ENCODE data around the gene ADAMTSL2. TPM values are rescaled to one million over a fixed set of nuclear protein-coding genes. Genes with fewer than 3 reads are reported as not detected.

ADAMTSL2 gene
- total RNA-seq, 1 experiment from 2014 or later, result 0.16 TPM

DNA sequence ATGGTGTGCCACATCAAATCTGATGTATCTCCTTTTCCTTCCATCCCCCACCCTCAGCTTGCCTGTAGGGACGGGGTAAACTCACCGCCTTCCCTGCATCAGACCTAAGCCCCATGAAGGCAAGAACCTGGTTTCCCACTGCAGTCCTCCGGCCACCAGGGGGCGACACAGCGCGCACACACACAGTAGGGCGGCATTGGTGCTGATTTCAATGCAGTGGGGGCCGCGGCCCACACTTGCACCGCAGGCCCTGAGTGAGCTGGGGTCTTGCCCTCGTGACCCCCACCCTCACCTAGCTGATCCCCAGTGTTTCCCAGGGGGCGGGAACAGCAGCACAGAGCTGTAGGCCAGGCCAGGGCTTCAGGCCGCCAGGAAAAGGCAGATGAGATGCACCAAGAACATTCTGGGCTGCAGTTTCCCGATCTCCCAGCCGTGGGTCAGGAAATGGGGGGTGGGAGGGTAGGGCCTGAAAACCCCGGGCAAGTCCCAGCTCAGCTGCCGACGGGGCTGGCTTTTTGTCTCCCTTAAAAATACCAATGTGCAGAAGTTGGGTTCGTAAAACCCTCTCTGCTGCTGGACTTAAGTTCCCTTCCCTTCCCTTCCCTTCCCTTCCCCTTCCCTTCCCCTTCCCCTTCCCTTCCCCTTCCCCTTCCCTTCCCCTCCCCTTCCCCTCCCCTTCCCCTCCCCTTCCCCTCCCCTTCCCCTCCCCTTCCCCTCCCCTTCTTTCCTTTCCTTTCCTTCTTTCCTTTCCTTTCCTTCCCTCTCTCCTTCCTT is 55.1 kb downstream of the ADAMTSL2 start:
- DNase-seq (ENCODE audit: low spot score), result no peak

DNA sequence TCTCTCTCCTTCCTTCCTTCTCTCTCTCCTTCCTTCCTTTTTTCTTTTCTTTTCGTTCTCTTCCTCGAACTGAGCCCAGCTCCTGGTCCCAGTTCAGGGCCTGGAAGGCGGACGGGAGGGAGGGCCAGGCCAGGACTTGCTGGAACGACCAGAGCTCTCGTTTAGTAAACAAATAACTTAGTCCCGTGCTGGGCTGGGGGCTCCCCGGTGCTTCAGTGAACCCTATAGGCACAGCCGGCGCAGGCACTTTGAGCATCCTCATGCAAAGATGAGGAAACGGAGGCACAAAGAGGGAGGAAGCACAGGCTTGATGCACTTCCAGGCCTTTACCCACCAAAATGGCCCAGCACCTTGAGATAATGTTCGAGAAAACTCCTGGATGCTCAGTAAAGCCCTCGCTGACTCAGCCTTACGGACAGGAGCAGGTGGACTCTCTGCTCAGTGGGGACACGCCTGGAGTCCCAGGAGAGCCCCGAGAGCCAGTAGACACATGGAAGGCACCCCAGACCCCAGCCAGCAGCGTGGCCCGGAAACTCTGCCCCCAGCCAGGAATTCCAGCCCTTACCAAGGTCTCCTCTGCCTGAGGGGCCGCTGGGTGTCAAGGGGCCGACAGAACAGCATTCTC is 55.8 kb downstream of the ADAMTSL2 start:
- DNase-seq (ENCODE audit: low spot score), result no peak

DNA sequence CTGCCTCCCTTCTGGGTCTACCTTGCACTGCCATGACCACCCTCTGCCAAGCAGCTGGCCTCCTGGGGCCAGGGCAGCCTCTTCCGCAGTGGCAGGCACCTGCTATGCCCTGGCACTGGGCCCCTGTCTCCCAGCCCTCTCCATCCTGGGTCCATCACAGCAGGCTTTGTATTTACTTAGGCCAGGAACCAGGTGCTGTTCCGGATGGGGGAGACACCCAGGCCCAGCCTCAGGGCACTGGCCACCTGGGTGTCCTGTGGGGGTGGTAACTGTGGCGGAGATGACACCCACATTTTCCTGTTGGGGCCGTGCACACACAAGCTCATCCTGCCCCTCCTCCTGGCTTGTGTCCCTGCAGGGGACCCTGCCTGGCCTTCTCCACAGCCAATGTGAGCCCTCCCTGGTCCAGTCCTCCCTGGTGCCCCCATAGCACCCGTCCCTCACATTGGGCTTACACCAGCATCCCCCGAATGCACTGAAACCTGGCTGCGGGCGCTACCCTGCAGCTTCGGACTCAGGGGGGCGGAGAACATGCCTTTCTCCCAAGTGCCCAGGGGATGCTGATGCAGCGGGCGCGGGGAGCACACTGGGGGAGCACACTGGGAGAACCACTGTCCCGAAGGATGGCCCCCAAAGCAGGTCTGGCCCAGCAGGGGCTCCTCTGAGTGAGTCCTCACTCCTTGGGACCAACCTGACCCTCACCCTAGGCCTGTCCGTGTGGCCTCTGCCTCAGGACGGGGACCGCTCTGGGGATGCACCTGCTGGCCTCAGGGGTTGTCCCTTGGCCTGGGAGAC is 56.8 kb downstream of the ADAMTSL2 start:
- no peak for DNase-seq (ENCODE audit: low spot score)

DNA sequence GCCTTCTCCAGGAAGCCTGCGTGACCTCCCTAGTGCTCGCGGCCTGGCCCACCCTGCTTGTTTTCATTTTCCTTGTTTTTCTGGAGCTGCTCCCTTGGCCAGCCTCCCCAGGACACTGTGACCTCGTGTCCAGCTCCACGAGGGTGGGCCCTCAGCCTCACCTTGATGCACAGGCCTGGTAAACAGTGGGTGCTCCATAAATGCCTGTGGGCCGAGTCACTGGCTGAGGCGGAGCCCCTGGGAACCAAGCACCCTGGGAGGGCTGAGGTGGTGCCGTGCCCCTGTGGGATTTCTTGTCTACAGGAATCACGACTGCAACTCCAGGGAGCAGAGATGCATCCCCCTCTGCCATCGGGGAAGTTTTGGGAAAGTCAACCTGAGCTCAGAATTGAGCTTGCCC is 57.5 kb downstream of the ADAMTSL2 start:
- DNase-seq (ENCODE audit: low spot score), result peak; percentile 49

DNA sequence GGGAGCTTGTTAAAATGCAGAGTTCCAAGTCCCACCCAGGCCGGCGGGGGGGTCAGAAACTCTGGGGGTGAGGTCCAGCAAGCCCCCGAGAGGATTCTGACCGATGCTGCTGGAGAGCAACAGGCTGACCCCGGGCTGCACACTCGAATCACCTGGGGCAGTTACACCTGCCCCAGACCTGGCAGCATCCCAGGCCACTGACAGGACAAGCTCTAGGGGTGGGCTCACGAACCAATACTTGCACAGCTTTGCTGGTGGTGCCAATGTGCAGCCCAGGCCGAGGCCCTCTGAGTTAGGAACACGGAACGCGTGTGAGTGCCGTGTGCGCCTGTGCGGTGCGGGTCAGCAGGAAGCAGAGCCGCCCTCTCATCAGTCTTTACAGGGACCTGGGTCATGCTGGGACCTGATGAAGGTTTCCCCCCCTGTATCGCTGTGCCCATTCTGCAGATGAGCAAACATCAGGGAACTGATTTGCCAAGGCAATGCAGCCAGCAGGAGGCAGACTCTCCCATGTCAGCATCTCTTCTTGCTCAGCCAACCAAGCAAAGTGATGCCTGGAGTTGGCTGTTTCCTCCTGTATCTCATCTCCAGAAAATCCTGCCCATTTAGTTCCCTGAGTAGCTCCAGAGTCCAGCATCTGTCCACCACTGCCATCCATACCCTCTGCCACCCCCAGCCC is 58.4 kb downstream of the ADAMTSL2 start:
- DNase-seq (ENCODE audit: low spot score), result no peak

DNA sequence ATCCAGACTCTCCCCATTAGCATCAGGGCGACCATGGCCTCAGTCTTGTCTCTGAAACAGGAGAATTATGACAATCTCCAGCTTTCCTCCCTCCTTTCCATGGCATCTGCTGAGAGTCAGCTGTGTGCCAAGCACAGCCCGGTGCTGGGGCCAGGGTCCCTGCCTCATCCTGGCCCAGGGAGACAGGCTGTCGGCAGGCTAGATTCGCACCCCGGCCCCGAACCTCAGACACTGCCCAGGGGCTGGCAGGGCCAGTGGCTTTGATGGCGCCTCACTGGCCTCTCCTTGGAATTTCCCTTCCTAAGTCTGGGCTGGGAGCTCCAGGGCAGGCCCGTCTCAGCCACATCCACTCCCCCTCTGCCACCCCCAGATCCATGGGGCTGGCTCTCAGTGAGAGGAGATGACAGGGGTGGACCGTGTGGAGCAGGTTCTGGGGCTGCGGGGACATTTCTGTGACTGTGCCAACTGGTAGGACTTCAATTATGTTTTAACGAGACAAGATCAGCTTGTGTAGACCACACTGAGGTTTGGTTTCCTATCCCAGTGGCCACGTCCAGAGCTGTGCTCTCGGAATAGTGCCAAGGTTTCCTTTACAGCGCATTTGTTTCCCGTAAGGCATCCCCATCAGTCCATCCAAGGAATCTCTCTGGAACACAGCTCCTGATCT is 59.2 kb downstream of the ADAMTSL2 start:
- no peak for DNase-seq (ENCODE audit: low spot score)

DNA sequence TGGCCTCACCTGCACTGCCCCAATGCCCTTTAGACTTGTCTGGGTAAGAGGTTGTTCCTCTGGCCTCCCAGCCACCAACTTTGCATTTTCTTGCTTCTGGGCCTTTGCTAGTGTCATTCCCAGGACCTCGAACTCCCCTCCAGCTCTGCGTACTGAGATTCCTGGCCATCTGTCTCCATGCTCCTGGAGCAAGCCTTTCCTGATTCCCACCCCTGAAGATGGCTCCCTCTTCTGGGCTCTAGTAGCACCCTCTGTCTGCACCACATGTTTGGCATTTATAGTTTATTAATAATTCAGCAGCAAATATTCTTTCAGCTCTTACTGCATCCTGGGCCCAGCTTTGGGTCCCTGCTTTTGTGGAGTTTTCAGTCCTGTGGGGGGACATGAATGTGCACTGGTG is 59.8 kb downstream of the ADAMTSL2 start:
- no peak for DNase-seq (ENCODE audit: low spot score)

DNA sequence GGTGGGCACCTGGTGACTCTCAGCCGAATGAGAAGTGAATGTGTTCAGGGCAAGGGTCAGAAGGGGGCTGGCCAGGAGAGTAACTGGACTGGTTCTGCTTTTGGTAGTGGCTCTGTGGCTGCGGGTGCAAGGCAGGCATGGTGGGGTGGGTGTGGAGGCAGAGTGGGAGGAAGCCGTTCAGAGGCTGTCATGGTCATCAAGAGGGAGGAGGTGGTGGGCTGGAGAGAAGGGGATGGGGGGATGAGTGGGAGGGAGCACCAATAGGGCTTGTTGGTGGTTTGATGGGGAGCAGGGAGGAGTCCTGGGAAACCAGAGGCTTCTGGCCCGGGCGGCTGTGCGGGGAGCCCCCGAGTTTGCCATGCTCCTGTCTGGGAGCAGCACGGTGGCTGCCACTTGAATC is 61.4 kb downstream of the ADAMTSL2 start:
- DNase-seq (ENCODE audit: low spot score), result no peak

DNA sequence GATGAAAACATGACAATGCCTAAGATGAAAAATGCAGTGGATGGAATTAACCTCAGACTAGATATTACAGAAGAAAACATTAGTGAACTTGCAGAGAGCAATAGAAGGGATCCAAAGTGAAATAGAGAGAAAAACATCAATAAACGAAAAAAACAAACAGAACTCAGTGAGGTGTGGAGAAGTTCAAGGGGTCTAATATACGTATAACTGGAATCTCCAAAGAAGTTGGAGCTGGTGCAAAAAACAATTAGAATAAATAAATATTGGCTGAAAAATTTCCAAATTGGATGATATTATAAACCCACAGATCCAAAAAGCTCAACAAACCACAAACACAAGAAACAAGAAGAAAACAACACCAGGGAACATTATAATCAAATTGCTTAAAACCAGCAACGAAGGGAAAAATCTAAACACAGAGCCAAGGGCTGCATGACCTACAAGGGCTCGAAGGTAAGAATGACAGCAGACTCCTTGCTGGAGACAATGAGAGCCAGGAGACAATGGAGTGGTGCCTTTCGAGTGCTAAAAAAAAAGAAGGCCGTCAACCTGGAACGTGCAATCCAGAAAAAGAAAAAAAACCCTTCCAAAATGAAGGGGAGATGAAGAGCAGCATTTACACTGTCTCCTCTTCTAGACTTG is 62.9 kb downstream of the ADAMTSL2 start:
- peak; percentile 23 for DNase-seq (ENCODE audit: low spot score)

DNA sequence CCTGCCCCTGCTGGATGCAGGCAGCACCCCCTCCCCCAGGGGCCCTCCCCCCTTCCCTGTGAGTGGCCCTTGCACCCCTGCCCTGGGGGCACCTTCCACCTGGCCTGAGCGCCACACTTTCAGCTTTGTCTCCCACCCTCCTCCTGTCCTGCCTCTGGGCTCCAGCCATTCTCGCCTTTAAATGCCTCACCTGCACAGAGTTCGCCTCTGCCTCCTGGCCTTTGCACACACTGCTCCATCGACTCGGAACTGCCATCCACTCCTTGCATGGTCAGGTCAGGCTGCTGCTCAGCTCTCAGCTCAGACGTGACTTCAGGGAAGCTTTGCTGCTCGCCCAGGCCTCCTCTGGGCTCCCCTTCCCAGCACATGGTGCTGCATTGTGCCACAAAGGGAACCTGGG is 64.5 kb downstream of the ADAMTSL2 start:
- no peak for DNase-seq (ENCODE audit: low spot score)

DNA sequence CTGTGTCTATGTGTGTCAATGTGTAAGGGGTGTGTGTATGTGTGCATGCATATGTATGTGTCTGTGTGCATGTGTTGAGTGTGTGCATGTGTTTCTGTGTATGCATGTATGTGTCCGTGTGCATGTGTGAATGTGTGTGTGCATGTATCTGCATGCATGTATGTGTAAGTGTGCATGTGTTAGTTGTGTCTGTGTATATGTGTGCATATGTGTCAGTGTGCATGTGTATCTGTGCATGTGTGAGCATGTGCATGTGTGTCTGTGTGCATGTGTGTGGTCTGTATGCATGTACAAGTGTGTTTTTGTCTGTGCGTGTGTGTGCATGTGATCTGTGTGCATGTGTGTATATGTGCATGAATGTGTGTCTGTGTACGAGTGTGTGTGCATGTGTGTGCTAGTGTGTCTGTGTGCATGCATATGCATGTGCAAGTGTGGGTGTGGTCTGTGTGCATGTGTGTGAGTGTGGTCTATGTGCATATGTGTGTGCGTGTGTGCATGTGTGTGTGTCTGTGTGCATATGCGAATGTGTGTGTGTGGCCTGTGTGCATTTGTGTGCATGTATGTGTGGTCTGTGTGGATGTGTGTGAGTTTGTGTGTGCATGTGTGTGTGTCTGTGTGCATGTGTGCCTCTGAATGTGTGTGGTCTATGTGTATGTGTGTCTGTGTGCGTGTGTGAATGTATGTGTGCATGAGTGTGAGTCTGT is 65.1 kb downstream of the ADAMTSL2 start:
- no peak for DNase-seq (ENCODE audit: low spot score)

DNA sequence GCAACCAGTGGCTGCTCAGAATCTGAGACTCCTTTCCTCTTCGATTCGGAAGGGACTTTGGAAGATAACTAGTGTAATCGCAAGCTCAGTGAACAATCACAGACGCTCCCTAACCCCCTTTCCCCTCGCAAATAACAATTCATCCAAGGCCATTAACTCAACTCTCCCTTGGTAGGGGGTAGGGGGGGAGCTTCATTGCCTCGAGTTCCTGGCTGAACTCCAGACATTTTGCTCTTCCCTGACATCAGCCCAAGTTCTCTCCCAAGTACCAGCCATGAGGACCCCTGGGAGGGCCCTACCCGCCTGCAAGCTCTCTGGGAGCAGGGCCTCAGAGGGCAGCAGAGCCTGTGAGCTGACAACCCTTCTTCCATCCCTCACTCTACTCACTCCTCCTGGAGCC is 66.2 kb downstream of the ADAMTSL2 start:
- DNase-seq (ENCODE audit: low spot score), result no peak

DNA sequence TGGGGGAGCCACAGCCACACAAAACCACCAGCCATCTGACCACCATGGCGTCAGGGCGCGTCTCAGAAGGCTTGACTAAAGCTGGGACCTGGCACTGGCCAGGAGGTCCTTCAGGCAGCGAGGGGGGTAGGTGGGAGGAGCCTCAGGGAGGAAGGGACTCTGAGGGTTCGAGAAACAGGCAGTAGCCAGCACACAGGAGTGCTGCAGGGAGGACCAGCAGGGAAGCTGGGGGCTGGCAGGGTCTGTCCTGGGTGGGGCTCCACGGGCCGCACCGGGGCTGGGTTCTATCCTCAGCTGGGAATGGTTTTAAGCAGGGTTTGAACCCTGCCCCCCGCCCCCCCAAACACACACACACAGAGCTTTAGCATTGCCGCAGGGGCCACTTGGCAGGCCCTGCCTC is 67.2 kb downstream of the ADAMTSL2 start:
- no peak for DNase-seq (ENCODE audit: low spot score)

DNA sequence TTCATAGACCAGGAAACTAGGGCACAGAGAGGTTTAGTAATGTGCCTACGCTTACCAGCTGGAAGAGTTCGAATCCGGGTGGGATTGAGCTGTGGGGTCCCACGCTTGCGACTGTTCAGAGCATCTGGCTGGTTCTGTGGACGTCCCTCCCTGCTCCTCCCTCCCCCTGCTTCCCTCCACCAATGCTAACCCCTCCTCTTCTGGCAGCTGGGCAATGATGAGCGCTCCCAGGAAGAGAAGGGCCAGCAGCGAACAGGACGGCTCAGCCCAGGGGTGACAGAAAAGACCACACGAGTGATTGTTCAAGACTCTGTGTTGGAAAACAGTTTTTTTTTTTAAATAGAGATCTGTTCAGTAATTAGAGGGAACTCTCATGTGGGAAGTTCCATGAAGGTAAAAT is 67.8 kb downstream of the ADAMTSL2 start:
- no peak for DNase-seq (ENCODE audit: low spot score)

DNA sequence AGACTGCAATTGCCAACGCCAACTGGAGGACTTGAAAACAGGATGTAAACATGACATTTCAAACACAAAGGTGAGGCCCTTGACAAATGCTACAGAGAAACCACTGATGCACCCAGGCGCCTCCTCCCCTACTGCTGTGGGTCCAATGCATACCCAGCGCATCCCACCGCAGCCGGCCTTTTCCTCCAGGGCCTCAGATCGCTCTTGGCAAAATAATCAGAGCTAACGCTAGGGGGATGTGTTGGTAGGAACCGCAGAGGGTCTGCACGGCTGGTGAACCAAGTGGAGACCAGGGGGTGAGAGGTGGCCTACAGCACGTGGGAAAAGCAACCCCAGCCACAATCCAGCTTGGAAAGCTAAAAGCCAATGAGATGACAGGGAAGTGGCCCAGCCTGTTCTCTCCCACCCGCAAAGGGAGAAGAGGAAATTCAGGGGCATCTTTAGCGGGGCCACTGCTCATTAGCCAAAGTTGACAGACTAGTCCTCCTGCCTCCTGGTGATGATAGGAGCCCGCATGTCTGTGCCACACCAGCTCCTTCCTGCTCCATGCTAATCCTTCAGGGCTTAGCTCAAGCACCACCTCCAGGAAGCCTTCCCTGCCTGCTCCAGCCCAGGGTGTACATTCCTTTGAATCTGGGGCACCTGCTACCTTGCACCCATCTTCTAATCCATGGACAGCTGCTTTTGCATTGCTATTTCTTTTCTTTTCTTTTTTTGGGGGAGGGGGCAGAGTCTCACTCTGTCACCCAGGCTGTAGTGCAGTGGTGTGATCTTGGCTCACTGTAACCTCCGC is 68.8 kb downstream of the ADAMTSL2 start:
- DNase-seq (ENCODE audit: low spot score), result no peak

DNA sequence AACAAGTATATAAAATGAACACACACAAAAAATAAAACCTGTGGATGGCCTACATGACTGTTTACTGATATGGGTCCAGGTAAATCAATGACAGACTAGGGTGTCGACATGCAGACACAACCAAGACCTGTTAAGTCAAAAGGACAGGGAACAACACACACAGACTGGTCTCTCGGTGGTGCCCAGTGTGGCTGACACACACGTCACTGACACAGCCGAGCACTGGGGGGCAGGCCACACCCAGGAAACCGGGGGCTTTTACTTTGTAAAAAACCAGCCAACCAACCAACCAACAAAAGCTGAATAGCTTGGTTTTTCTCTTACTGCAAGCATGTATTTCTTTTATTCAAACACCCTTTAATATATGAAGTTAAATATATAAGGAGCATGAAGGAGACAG is 69.7 kb downstream of the ADAMTSL2 start:
- DNase-seq (ENCODE audit: low spot score), result peak; percentile 23

DNA sequence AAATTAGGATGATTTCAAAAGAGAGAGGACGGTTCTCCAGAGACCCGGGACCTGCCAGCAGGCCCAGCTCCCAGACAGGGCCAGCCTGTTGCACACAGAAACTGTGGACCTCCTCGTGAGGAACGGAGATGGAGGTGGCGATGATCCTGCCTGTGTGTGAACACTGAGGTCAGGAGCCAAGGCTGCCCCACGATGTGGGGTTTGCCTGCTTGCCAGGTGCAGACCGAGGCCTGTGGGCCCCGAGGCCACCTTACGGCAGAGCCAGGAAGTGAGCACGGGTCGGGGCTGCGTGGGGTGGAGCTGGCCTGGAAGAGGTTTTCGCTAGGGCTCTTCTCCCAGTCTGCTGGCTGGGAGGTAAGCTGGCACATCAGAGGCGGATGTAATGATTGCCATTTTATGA is 70.4 kb downstream of the ADAMTSL2 start:
- DNase-seq (ENCODE audit: low spot score), result no peak

DNA sequence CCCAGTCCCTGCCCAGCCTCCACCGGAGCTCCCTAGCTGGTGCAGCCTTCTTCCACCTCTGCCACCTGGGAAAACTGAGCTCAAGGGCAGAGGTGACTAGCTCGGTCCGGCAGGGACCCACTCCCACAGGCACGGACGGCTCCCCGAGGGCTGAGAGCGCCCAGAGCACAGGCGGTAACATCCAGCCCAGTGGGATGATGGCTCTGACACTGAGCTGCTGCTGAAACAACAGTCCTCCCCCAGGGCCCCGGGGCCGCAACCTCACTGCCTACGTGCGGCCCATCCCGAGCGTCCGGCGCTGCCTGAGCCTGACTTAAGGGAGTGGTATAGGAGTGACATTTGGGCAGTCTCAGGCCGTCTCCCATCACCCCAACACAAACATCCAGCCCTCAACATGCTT is 70.9 kb downstream of the ADAMTSL2 start:
- no peak for DNase-seq (ENCODE audit: low spot score)

DNA sequence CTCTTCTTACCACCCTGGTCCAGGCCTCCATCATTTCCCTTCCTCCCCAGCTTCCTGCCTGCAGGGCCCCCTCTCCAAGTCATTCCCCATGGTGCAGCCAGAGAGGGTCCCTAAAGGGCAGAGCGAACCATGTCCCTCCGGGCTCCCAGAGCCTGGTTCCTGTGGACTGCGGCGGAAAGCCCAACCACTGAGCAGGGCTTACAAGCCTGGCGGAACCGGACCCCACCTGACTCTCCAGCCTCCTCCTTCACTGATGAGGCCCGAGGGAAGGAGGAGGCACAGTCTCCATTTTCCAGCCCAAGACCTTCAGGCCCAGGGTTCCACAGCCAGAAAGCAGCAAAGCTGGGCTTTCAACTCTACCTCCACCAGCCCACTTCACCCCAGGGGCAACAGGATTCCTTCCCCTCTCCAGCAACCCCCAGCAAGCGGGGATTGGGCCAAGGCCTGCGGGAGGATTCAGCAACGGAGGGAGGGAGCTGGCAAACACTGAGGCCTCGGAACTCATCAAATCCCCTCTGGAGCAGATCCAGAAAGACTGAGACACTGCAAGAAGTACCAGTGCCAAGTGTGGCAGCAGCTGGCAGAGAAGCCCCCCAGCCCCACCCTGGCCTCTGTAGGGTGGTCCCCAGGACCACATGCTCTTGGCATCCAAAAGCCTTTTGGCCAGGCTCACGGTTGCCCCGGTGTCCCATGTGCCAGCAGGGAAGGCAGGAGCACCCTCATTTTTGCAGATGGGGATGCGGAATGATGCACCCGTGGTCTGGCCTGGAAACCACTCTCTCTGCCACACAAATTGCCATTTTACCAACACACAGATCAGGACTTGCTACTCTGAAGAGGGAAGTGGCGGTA is 71.6 kb downstream of the ADAMTSL2 start:
- no peak for DNase-seq (ENCODE audit: low spot score)
